Ovary (tissue), 3 donors: ENCODE measurements around the gene OBP2B.
"Not testable (repeated sequence)": the region's sequence is repeated elsewhere in the genome, so short reads cannot be mapped to it uniquely, and the experiment has no call there.

Experiments used
- CTCF ChIP-seq, 3 donors: fragments of 450-650 bp in 2 of 3; fragments of 200-600 bp in 1 of 3; IDR thresholded peaks; one replicate each; pipeline versions ENCODE4 v1.5.1 to v1.8.0; 2016 to 2022; ENCODE audit warnings: antibody characterized with exemption in 3 of 3, mild to moderate bottlenecking in 1 of 3
- EP300 ChIP-seq: sonication (generic); formaldehyde crosslinking; IDR thresholded peaks from one replicate; pipeline ENCODE4 v1.6.1; 2017; ENCODE audit warnings: antibody characterized with exemption
- POLR2A ChIP-seq: fragments of 450-650 bp; IDR thresholded peaks from one replicate; pipeline ENCODE4 v1.6.1; 2017; ENCODE audit warnings: antibody characterized with exemption, mild to moderate bottlenecking, moderate library complexity
- donor health status: DM: no; HTN: no; CAD: no.

GRCh38 chr9:133218049-133218975 lies 9.3 kb upstream of the OBP2B start:
- not testable (repeated sequence) for TF ChIP-seq CTCF (IDR thresholded peaks at IDR 0.05); POLR2A; EP300
